HEK293 (cell line): ENCODE data around the gene JPH2.
A peak's percentile ranks its signal among the peaks of the same experiment; 100 is the strongest.

Source experiments
- HOXC10 ChIP-seq: sonication (generic); formaldehyde crosslinking; IDR thresholded peaks from 2 replicates; pipeline ENCODE4 v1.8.1; 2023; ENCODE audit warnings: mild to moderate bottlenecking, missing genetic modification reagents
- KLF16 ChIP-seq: fragments of 450-650 bp; formaldehyde crosslinking; IDR thresholded peaks from 2 replicates; pipeline ENCODE4 v1.5.1; 2017; ENCODE audit warnings: missing biosample characterization, missing genetic modification characterization
- SP2 ChIP-seq: fragments of 450-650 bp; formaldehyde crosslinking; IDR thresholded peaks from 2 replicates; pipeline ENCODE4 v1.5.1; 2016; ENCODE audit warnings: missing biosample characterization, missing genetic modification characterization
- TRIM28 ChIP-seq: IDR thresholded peaks from 2 replicates; pipeline ENCODE4 v1.6.1; 2011; ENCODE audit warnings: low read length, control low read depth, borderline replicate concordance
- ZFP3 ChIP-seq: fragments of 450-650 bp; formaldehyde crosslinking; IDR thresholded peaks from 2 replicates; pipeline ENCODE4 v1.5.1; 2016; ENCODE audit warnings: low read depth, missing biosample characterization, missing genetic modification characterization
- ZNF175 ChIP-seq: fragments of 450-650 bp; formaldehyde crosslinking; IDR thresholded peaks from 2 replicates; pipeline ENCODE4 v1.5.1; 2016; ENCODE audit warnings: missing biosample characterization, missing genetic modification characterization
- ZNF214 ChIP-seq: fragments of 450-650 bp; formaldehyde crosslinking; IDR thresholded peaks from 2 replicates; pipeline ENCODE4 v1.5.1; 2017; ENCODE audit warnings: missing biosample characterization, mild to moderate bottlenecking, missing genetic modification characterization, borderline replicate concordance
- ZNF239 ChIP-seq: fragments of 450-650 bp; formaldehyde crosslinking; IDR thresholded peaks from 2 replicates; pipeline ENCODE4 v1.5.1; 2016; ENCODE audit warnings: missing biosample characterization, missing genetic modification characterization
- ZNF311 ChIP-seq: fragments of 450-650 bp; formaldehyde crosslinking; IDR thresholded peaks from 2 replicates; pipeline ENCODE4 v1.5.1; 2017; ENCODE audit warnings: missing biosample characterization, missing genetic modification characterization, borderline replicate concordance
- ZNF530 ChIP-seq: fragments of 450-650 bp; formaldehyde crosslinking; IDR thresholded peaks from 2 replicates; pipeline ENCODE4 v1.5.1; 2016; ENCODE audit warnings: low read depth, missing biosample characterization, missing genetic modification characterization
- ZNF549 ChIP-seq: fragments of 450-650 bp; IDR thresholded peaks from 2 replicates; pipeline ENCODE4 v1.5.1; 2018; ENCODE audit warnings: missing biosample characterization, missing genetic modification characterization, mild to moderate bottlenecking, inconsistent platforms, moderate library complexity
- ZNF585B ChIP-seq: fragments of 450-650 bp; formaldehyde crosslinking; IDR thresholded peaks from 2 replicates; pipeline ENCODE4 v1.5.1; 2016; ENCODE audit warnings: missing biosample characterization, missing genetic modification characterization
- ZNF670 ChIP-seq: fragments of 450-650 bp; formaldehyde crosslinking; IDR thresholded peaks from 2 replicates; pipeline ENCODE4 v1.5.1; 2016; ENCODE audit warnings: missing biosample characterization, missing genetic modification characterization, low read depth
- ZNF76 ChIP-seq: fragments of 450-650 bp; formaldehyde crosslinking; IDR thresholded peaks from 2 replicates; pipeline ENCODE4; 2016; ENCODE audit warnings: low read depth, missing biosample characterization, missing genetic modification characterization, borderline replicate concordance
- ZSCAN16 ChIP-seq: fragments of 450-650 bp; formaldehyde crosslinking; IDR thresholded peaks from 2 replicates; pipeline ENCODE4 v1.5.1; 2016; ENCODE audit warnings: missing biosample characterization, missing genetic modification characterization
- TF ChIP-seq, protein P1 (sequence below): fragments of 450-650 bp; formaldehyde crosslinking; IDR thresholded peaks from 2 replicates; pipeline ENCODE4 v1.5.1; 2016; ENCODE audit warnings: missing biosample characterization, missing genetic modification characterization, low read depth
- TF ChIP-seq, protein P2 (sequence below): fragments of 450-650 bp; formaldehyde crosslinking; IDR thresholded peaks from 2 replicates; pipeline ENCODE4 v1.5.1; 2017; ENCODE audit warnings: missing biosample characterization, missing genetic modification characterization
- TF ChIP-seq, protein P3 (sequence below): fragments of 450-650 bp; formaldehyde crosslinking; IDR thresholded peaks from 2 replicates; pipeline ENCODE4 v1.5.1; 2017; ENCODE audit warnings: missing biosample characterization, missing genetic modification characterization
- TF ChIP-seq, protein P4 (sequence below): fragments of 450-650 bp; formaldehyde crosslinking; IDR thresholded peaks from 2 replicates; pipeline ENCODE4 v1.5.1; 2016; ENCODE audit warnings: missing biosample characterization, missing genetic modification characterization
- TF ChIP-seq, protein P5 (sequence below): fragments of 450-650 bp; formaldehyde crosslinking; IDR thresholded peaks from 2 replicates; pipeline ENCODE4 v1.5.1; 2016; ENCODE audit warnings: missing biosample characterization, missing genetic modification characterization, borderline replicate concordance
- TF ChIP-seq, protein P6 (sequence below): fragments of 450-650 bp; formaldehyde crosslinking; IDR thresholded peaks from 2 replicates; pipeline ENCODE4 v1.5.1; 2017; ENCODE audit warnings: missing biosample characterization, missing genetic modification characterization

JPH2 gene

DNA sequence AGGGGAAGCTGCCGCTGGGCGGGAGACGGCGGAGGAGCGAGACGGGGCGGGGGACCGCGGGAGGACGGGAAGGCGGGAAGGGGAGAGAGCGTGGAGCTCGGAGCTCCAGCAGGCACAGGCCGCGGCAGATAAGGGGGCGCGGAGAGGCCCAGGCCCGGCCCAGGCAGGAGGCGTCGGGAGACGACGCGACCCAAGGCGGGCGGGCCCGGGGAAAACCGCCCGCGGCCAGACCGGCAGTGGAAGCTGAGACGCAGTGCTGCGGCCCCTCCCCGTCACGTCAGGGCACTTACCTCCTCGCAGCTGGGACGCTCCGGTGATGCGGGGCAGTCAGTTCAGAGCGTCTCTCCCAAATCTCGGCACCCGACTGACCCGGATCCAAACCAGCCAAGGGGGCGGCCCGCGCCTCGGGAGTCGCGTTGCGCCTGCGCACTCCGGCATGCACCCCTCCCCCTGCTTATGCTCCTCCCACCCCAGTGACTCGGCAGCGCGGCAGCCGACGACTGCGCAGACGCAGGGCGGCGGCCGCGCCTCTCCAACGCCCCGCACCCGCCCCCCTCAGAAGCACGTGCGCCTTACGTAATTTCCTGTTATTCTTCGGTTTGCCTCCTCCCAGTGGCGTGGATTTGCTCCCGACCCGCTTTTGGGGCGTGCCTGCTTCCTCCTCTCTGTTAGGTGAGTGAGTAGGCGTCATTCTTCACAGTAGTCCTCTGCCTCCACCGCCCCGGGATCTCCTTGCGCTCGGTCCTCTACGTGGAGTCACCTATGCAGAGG lies 23.6 kb upstream of the JPH2 start, which contains the start of gene OSER1 (continued):
- TF ChIP-seq, protein P1, sequence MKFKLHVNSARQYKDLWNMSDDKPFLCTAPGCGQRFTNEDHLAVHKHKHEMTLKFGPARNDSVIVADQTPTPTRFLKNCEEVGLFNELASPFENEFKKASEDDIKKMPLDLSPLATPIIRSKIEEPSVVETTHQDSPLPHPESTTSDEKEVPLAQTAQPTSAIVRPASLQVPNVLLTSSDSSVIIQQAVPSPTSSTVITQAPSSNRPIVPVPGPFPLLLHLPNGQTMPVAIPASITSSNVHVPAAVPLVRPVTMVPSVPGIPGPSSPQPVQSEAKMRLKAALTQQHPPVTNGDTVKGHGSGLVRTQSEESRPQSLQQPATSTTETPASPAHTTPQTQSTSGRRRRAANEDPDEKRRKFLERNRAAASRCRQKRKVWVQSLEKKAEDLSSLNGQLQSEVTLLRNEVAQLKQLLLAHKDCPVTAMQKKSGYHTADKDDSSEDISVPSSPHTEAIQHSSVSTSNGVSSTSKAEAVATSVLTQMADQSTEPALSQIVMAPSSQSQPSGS: peak; percentile 86; the same call in 1 of the 2 replicates
- TF ChIP-seq TRIM28: no peak
- TF ChIP-seq ZNF585B (tag by site-specific recombination): no peak
- TF ChIP-seq, protein P2, sequence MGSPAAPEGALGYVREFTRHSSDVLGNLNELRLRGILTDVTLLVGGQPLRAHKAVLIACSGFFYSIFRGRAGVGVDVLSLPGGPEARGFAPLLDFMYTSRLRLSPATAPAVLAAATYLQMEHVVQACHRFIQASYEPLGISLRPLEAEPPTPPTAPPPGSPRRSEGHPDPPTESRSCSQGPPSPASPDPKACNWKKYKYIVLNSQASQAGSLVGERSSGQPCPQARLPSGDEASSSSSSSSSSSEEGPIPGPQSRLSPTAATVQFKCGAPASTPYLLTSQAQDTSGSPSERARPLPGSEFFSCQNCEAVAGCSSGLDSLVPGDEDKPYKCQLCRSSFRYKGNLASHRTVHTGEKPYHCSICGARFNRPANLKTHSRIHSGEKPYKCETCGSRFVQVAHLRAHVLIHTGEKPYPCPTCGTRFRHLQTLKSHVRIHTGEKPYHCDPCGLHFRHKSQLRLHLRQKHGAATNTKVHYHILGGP (tag by site-specific recombination): no peak
- no peak for TF ChIP-seq ZNF311
- peak; percentile 93 for TF ChIP-seq SP2
- TF ChIP-seq, protein P3, sequence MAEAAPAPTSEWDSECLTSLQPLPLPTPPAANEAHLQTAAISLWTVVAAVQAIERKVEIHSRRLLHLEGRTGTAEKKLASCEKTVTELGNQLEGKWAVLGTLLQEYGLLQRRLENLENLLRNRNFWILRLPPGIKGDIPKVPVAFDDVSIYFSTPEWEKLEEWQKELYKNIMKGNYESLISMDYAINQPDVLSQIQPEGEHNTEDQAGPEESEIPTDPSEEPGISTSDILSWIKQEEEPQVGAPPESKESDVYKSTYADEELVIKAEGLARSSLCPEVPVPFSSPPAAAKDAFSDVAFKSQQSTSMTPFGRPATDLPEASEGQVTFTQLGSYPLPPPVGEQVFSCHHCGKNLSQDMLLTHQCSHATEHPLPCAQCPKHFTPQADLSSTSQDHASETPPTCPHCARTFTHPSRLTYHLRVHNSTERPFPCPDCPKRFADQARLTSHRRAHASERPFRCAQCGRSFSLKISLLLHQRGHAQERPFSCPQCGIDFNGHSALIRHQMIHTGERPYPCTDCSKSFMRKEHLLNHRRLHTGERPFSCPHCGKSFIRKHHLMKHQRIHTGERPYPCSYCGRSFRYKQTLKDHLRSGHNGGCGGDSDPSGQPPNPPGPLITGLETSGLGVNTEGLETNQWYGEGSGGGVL: no peak
- TF ChIP-seq ZFP3: no peak
- TF ChIP-seq, protein P4, sequence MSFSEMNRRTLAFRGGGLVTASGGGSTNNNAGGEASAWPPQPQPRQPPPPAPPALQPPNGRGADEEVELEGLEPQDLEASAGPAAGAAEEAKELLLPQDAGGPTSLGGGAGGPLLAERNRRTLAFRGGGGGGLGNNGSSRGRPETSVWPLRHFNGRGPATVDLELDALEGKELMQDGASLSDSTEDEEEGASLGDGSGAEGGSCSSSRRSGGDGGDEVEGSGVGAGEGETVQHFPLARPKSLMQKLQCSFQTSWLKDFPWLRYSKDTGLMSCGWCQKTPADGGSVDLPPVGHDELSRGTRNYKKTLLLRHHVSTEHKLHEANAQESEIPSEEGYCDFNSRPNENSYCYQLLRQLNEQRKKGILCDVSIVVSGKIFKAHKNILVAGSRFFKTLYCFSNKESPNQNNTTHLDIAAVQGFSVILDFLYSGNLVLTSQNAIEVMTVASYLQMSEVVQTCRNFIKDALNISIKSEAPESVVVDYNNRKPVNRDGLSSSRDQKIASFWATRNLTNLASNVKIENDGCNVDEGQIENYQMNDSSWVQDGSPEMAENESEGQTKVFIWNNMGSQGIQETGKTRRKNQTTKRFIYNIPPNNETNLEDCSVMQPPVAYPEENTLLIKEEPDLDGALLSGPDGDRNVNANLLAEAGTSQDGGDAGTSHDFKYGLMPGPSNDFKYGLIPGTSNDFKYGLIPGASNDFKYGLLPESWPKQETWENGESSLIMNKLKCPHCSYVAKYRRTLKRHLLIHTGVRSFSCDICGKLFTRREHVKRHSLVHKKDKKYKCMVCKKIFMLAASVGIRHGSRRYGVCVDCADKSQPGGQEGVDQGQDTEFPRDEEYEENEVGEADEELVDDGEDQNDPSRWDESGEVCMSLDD: peak; percentile 46; the same call in 1 of the 2 replicates
- 0 out of 2 replicates have a peak, but pooled peaks have one; percentile 64 for TF ChIP-seq ZSCAN16 (tag by site-specific recombination)
- peak; percentile 69; the same call in 1 of the 2 replicates for TF ChIP-seq ZNF239
- peak; percentile 81 for TF ChIP-seq ZNF76 (tag by site-specific recombination)
- TF ChIP-seq, protein P5, sequence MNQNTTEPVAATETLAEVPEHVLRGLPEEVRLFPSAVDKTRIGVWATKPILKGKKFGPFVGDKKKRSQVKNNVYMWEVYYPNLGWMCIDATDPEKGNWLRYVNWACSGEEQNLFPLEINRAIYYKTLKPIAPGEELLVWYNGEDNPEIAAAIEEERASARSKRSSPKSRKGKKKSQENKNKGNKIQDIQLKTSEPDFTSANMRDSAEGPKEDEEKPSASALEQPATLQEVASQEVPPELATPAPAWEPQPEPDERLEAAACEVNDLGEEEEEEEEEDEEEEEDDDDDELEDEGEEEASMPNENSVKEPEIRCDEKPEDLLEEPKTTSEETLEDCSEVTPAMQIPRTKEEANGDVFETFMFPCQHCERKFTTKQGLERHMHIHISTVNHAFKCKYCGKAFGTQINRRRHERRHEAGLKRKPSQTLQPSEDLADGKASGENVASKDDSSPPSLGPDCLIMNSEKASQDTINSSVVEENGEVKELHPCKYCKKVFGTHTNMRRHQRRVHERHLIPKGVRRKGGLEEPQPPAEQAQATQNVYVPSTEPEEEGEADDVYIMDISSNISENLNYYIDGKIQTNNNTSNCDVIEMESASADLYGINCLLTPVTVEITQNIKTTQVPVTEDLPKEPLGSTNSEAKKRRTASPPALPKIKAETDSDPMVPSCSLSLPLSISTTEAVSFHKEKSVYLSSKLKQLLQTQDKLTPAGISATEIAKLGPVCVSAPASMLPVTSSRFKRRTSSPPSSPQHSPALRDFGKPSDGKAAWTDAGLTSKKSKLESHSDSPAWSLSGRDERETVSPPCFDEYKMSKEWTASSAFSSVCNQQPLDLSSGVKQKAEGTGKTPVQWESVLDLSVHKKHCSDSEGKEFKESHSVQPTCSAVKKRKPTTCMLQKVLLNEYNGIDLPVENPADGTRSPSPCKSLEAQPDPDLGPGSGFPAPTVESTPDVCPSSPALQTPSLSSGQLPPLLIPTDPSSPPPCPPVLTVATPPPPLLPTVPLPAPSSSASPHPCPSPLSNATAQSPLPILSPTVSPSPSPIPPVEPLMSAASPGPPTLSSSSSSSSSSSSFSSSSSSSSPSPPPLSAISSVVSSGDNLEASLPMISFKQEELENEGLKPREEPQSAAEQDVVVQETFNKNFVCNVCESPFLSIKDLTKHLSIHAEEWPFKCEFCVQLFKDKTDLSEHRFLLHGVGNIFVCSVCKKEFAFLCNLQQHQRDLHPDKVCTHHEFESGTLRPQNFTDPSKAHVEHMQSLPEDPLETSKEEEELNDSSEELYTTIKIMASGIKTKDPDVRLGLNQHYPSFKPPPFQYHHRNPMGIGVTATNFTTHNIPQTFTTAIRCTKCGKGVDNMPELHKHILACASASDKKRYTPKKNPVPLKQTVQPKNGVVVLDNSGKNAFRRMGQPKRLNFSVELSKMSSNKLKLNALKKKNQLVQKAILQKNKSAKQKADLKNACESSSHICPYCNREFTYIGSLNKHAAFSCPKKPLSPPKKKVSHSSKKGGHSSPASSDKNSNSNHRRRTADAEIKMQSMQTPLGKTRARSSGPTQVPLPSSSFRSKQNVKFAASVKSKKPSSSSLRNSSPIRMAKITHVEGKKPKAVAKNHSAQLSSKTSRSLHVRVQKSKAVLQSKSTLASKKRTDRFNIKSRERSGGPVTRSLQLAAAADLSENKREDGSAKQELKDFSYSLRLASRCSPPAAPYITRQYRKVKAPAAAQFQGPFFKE (tag by site-specific recombination): no peak
- no peak for TF ChIP-seq ZNF214 (tag by site-specific recombination)
- TF ChIP-seq ZNF530: no peak
- TF ChIP-seq HOXC10 (CRISPR knock-in tag): no peak
- no peak for TF ChIP-seq ZNF670
- TF ChIP-seq ZNF175 (tag by site-specific recombination): no peak
- TF ChIP-seq, protein P6, sequence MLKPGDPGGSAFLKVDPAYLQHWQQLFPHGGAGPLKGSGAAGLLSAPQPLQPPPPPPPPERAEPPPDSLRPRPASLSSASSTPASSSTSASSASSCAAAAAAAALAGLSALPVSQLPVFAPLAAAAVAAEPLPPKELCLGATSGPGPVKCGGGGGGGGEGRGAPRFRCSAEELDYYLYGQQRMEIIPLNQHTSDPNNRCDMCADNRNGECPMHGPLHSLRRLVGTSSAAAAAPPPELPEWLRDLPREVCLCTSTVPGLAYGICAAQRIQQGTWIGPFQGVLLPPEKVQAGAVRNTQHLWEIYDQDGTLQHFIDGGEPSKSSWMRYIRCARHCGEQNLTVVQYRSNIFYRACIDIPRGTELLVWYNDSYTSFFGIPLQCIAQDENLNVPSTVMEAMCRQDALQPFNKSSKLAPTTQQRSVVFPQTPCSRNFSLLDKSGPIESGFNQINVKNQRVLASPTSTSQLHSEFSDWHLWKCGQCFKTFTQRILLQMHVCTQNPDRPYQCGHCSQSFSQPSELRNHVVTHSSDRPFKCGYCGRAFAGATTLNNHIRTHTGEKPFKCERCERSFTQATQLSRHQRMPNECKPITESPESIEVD (tag by site-specific recombination): no peak
- no peak for TF ChIP-seq ZNF549 (tag by site-specific recombination)
- TF ChIP-seq KLF16 (tag by site-specific recombination): peak; percentile 89
